ENCODE measurements around the gene C1orf167. TPM values are rescaled to one million over a fixed set of nuclear protein-coding genes. Genes with fewer than 3 reads are reported as not detected.

C1orf167 gene
- 0.84 TPM for total RNA-seq

DNA sequence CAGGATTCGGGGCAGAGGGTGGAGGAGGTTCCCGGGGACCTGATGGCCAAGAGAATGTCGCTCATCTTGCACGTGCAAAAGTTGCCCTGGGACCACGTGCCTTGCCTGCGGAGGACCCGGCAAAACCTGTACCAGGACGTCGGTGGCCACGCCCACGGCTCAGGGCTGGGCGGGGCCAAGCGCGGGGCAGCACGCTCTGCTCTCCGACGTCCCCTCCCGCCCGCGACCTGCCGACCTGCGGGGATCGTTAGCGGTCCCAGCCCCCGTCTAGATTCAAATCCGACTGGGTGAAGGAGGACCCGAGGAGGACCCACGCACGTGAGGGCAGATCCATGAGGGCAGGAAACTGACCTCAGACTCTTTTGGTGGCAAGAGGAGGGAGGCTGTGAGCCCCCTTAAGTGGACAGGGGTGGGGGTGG is at the start of gene C1orf167:
TSS of gene C1orf167 (plus strand) at position 206 of the 419 bp plus-strand sequence. CDS start 2,208 bp downstream, outside the sequence.
- peak; percentile 45 for ATAC-seq

GRCh38 chr1:11712285-11712684 is 49.7 kb upstream of the C1orf167 start:
- no peak for ATAC-seq

GRCh38 chr1:11713095-11713494 is 48.9 kb upstream of the C1orf167 start:
- ATAC-seq, result no peak

DNA sequence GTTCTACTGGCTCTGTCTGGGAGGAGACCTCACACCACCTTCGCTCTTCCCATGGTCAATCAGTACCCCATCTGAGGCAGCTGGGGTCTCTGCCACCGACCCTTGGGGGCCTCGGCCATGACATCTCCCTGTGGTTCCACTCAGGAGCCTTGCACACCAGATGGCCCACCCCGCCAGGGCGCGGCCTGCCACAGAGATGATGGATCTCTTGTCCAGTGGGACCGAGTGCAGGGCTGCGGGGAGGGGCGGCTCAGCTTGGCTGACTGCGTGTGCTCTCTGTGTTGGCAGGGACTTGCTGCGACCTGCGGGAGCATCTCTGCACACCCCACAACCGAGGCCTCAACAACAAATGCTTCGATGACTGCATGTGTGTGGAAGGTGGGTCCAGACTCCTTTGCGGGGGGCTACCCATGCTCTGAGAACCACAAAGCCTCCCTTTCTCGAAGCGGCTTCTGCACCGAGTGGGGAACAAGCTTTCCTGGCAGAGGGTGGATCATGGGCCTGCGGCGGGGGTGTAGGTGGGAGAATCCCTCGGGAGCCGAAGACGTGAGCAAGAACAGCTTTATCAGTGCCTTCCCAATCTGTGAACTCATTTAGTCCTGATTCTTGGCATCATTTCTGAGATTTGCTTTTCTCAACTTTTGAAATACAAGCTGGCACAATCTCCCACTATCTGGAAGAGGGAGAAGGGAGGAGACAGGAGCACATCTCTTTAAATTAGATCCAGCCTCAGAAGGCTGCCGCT is 47.0 kb upstream of the C1orf167 start:
- ATAC-seq, result no peak

DNA sequence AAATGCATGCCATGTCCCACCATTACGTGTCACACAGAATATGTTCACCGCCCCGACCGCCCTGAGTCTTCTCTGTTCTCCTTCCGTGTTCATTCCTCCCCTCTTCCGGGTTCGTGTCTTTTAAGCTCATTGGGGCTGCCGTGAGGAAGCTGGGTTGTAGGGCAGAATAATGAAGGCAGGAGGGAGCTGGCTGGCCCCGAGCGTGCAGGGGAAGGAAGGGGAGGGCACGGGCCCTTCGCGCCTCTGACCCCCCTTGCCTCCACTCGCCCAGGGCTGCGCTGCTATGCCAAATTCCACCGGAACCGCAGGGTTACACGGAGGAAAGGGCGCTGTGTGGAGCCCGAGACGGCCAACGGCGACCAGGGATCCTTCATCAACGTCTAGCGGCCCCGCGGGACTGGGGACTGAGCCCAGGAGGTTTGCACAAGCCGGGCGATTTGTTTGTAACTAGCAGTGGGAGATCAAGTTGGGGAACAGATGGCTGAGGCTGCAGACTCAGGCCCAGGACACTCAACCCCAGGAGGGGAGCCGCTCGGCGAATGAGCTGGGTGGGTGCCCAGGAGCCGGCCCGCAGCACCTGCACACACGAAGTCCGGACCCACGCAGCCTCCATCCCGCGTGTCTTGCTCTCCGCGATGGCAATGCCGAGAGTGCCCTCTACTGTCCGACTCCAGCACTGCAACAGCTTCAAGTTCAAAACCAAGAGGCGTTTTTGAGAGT is 42.5 kb upstream of the C1orf167 start:
- ATAC-seq, result peak; percentile 88

DNA sequence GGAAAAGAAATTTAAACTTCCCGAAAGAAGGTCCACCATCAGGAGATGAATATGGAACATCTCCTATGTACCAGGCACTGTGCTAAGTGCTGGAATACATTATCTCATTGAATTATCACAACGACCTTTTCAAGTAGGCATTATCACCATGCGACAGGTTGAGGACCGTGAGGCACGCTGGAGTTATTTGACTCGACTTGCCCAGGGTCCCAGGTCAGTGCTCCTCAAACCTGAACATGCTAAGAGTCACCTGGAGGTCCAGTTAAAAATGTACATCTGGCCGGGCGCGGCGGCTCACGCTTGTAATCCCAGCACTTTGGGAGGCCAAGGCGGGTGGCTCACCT is 42.0 kb upstream of the C1orf167 start:
- ATAC-seq, result no peak

DNA sequence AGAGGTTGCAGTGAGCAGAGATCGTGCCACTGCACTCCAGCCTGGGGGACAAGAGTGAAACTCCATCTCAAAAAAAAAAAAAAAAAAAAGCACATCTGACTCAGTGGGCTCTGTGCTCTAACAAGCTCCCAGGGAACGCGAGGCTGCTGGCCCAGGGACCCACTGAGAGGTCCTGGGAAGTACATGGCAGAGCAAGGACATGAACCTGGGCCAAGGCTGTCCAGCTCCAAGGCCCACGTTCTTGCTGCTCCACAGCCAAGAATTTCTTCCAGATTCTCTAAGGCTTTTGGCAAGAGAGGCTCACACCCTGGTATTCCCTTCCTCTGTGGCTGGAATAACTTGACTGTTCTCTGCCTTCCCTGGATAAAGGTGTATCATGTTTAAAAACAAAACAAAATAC is 41.5 kb upstream of the C1orf167 start:
- ATAC-seq, result no peak

DNA sequence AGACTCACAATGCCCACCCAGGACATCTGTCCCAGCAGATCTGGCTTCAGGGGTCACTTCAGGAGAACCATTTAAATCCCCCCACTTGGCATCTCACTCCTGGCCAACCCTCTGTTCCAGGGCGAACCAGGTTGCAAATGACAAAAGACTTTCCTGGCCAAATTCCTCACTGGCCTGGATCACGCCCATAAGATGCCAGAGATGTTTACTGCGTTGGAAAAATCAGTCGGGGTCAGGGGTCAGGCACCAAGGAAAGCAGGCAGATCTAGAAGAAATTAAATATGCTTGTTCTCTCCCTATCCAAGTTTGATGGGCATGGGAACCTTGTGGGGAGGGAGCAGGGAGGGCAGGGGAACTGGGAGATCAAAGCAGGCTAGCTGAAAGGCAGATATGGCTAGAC is 40.7 kb upstream of the C1orf167 start:
- ATAC-seq, result no peak

DNA sequence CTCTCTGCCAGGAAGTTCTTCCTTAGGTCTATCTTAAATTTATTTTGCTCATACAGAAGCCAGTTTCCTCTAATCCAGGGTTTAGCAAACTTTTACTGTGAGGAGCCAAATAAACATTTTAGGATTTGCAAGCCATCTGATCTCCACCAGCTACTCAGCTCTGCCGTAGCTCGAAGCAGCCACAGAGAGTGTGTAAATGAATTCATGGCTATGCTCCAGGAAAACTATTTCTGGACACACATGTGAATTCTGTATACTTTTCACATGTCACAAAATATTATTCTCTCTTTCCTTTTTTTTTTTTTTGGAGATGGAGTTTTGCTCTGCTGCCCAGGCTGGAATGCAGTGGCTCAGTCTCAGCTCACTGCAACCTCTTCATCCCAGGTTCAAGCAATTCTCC is 39.5 kb upstream of the C1orf167 start:
- no peak for ATAC-seq

DNA sequence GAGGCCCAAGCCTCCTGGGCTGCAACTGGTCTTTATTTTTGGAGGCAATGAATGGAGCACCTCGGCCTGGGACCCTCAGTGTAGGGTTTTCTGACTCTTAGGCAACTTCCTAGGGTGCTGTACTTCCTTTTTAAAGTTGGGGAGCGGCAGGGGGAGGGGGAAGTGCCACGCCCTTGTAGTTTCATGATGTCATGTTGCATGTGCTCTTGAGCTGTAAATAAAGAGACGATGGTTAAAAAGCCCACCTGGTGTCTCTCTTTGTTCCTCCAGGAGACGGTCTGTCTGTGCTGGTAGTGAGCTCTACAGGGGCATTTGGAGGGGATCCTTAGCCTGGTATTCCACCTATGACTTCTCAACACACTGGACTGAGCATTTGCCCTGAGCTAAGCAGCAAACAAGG is 36.4 kb upstream of the C1orf167 start:
- no peak for ATAC-seq

DNA sequence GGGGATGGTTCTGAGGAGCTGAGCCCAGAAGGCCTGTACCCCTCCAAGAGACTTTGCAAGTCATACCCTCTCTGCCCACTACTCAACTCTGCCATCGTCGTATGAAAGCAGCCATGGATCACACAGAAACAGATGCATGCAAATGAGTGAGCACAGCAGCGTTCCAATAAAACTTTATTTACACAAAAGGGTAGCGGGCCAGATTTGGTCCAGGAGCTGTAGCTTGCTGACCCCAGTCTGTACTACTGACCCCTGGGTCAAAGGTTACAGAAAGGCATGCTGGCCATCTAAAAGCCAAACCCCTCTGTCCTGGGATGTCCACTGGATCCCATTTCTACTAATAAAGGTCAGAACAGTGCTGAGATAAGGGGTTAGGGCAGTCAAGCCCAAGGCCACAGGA is 34.9 kb upstream of the C1orf167 start:
- ATAC-seq, result no peak

- no peak for ATAC-seq
Measured at GRCh38 chr1:11728126-11728806, 33.7 kb upstream of the C1orf167 start.

GRCh38 chr1:11729155-11729497 is 32.9 kb upstream of the C1orf167 start:
- no peak for ATAC-seq

DNA sequence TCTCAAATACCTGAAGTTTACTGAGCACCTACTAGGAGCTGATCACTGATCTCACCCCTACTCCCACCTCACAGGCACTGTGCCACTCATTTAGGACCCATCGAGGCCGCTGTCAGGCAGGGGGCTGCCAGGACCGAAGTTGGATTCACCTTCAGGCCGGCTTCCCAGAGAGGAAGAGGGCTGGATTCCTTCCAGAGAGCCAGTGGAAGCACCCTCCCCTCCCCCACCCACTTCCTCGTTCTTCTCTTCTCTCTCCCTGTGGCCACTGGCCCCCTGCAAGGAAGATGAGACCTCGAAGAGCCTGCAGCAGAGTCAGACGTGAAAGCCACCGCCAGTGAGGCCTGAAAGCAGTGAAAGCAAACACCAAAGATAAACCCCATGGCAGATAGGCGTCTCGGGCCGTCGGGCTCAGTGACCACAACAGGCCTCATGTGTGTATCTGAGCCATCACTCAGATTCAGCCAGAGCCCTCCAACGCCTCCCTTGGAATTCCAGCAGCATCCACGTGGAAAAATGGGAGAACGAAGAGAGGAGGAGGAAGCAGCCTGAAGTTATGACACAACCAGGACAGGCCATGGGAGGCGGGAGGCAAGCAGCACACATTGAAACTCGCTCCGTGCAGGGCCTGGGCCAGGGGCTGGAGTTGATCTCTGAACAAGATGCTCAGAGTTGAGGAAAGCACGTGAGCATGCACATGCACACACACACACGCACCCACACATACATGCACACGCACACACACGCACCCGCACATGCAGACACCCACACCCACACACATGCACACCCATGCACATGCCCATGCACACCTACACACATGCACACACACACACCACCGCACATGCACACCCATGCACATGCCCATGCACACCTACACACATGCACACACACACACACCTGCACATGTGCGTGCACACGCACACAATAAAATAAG is 32.2 kb upstream of the C1orf167 start:
- peak; percentile 19 for ATAC-seq

DNA sequence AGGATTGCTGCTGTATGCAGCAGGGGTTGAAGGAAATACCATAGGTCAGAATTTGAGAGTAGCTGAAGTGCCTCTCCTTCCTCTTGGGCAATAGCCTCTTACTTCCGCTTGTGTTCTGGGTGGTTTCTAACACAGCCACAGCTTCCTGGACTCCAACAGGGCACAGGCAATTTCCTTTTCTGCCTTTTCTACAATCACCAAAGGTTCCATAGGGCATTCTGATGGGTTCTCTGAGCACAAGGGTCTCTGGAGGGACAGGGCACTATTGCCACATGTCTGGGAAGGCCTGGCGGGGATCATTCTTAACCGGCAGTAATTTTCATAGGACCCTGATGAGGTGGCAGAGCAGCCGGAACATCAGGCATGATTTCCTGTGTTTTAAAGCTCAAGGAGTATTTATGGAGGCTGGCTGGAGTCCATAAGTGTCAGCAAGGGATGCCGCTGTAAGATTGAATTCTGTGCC is 31.5 kb upstream of the C1orf167 start:
- ATAC-seq, result peak; percentile 50

GRCh38 chr1:11731691-11732283 is 30.2 kb upstream of the C1orf167 start:
- peak; percentile 52 for ATAC-seq

DNA sequence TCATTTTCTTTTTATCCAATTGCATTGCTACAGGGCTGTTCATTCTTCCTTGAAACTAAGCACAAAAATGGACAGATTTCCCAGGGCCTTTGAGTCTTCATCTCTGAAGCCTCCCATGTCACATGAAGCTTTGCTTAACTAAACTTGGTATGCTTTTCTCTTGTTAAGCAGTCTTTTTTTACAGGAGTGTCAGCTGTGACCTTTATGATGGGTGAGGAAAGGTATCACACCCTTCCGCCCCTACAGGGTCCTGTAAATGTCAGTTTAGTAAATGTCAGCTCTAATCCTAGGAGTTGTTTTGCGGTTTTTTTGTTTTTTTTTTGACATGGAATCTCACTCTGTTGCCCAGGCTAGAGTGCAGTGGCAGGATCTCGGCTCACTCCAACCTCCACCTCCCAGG is 28.7 kb upstream of the C1orf167 start:
- ATAC-seq, result no peak

DNA sequence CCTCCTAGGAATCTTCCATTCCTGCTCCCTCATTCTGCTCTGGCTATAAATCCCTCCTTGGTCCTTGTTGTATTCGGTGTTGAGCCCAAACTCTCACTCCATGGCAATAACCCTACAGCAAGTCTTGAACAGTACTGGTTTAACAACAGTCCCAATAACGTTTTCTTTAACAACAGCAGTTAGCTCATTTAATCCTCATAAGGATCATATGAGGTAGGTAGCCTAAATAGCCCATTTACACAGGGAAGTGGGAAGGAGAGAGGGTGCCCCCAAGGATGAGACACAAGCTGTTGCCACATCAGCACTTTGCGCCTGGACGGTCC is 26.5 kb upstream of the C1orf167 start:
- ATAC-seq, result no peak

GRCh38 chr1:11735854-11736745 is 25.9 kb upstream of the C1orf167 start, which contains the start of gene AGTRAP:
AGTRAP (plus strand) TSS chr1:11736136; CDS start chr1:11736209, 73 bp downstream.
- ATAC-seq, result peak; percentile 77

DNA sequence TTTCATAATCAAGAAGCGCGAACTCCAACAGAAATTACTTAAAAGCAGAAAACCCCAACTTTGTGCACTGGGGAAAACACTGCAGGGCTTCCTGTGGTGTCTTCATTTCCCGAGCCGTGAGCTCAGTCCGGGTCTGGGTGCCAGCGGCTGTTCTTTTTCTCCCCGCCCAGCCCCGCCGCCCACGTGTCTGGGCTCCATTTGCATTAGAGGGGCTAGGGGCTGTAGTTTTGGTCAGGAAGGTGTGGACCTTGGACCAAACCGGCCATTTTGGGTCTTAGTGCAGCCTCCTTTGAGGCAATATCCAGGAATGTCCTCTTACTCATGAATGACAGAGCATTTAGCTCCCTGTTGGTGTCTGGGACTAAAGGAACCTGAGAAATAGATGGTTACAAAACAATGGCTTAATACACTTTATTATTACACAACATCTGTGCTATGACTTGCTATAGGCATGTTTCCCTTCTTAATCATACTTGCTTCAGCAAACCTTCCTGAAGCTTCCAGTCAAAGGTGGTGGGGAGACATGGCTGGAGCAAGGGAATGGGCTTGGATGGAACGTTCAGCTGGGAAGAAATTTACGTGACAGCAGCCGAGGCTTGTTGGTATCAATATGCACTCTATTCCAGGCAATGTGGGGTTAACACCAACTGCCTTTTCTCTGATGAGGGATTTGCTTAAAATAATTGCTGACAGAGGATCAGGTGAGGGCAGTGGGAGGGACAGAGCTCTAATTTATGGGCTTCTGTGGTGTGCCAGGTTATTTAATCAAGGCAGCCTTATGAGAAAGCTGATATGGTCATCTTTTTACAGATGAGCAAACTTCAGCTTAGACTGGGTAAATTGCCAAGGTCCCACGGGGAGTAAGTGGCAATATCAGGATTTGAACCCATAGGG is 25.0 kb upstream of the C1orf167 start:
- peak; percentile 71 for ATAC-seq
